Heart right ventricle (tissue), 16 donors: ENCODE data around the gene LPCAT1. TPM values are rescaled to one million over a fixed set of nuclear protein-coding genes. Genes with fewer than 3 reads are reported as not detected.

Experiments
- ATAC-seq, 8 donors: fragments of 200-7000 bp; cut with Tn5 transposase; one replicate each; pipeline ENCODE4 v1.9.1; 2020; ENCODE audit warnings: mild to moderate bottlenecking in 8 of 8, moderate library complexity in 8 of 8, moderate number of reproducible peaks in 1 of 8
- DNase-seq, 2 donors: peaks; one replicate each; pipeline ENCODE4 v3.0.0-alpha.2; 2020
- H3K27ac ChIP-seq, 10 donors: fragments of 200-600 bp; sonication (generic) in 2 of 10; one replicate each; pipeline versions ENCODE4 v1.5.0 to v1.8.0; 2020 to 2022; ENCODE audit warnings: mild to moderate bottlenecking in 3 of 10
- H3K27me3 ChIP-seq, 7 donors: fragments of 200-600 bp; one replicate each; pipeline ENCODE4 v1.8.0; 2021 to 2022; ENCODE audit warnings: mild to moderate bottlenecking in 2 of 7
- H3K36me3 ChIP-seq, 9 donors: fragments of 200-600 bp; sonication (generic) in 1 of 9; one replicate each; pipeline versions ENCODE4 v1.5.0 to v1.8.0; 2020 to 2022; ENCODE audit warnings: mild to moderate bottlenecking in 2 of 9
- H3K4me1 ChIP-seq, 9 donors: fragments of 200-600 bp; sonication (generic) in 1 of 9; one replicate each; pipeline versions ENCODE4 v1.5.0 to v1.8.0; 2020 to 2022; ENCODE audit warnings: mild to moderate bottlenecking in 4 of 9
- H3K4me3 ChIP-seq, 10 donors: fragments of 200-600 bp; sonication (generic) in 2 of 10; one replicate each; pipeline versions ENCODE4 v1.5.0 to v1.8.0; 2020 to 2022; ENCODE audit warnings: mild to moderate bottlenecking in 7 of 10, moderate library complexity in 2 of 10
- H3K9me3 ChIP-seq, 11 donors: fragments of 200-600 bp in 10 of 11; sonication (generic) in 2 of 11; one replicate each; pipeline versions ENCODE4 v1.5.0 to v1.8.0; 2013 to 2022; ENCODE audit warnings: mild to moderate bottlenecking in 2 of 11, control low read depth in 1 of 11, moderate library complexity in 1 of 11
- CTCF ChIP-seq, 9 donors: fragments of 200-600 bp; sonication (generic) in 2 of 9; IDR thresholded peaks; one replicate each; pipeline versions ENCODE4 v1.5.0 to v1.8.0; 2021 to 2022; ENCODE audit warnings: antibody characterized with exemption in 9 of 9, mild to moderate bottlenecking in 5 of 9, moderate library complexity in 1 of 9
- WGBS, 2 donors: extraction: QIAGEN DNeasy Blood & Tissue Kit; methylation state at CpG; one replicate each; pipeline ENCODE4 v1.1.7; 2013; ENCODE audit warnings: inconsistent platforms in 1 of 2; 5-methylcytosine and 5-hydroxymethylcytosine counted together
- intact Hi-C, 10 donors: fragments of 100-400 bp; cut with DNase I; formaldehyde crosslinking; loops; one replicate each; pipeline versions ENCODE4 v1.11.1 to v1.14.2; 2022
- polyA plus RNA-seq, 2 donors: library from polyadenylated mRNA; stranded (reverse); fragments of 200-250 nt; gene quantifications; one replicate each; pipeline ENCODE4 v1.2.3, GENCODE V29; 2013
- total RNA-seq, 10 donors: library from RNA; stranded (reverse); fragmentation: NEBNext Ultra II Directional in 3 of 10; extraction: Animal tissue kit (Norgen Biotek cat#: 25700) in 3 of 10; gene quantifications; one replicate each; pipeline versions ENCODE4 v1.2.1 to v1.2.4, GENCODE V29; 2021 to 2023
- donor health status: Arrhythmogenic right ventricular cardiomyopathy.
- donor health status: ischemic (EF 13 %, LVEDD 7.1; RV severe dilation, severe dysfunction).
- donor health status: healthy with polysubstance abuse.
- donor health status: DM: no; HTN: yes; CAD: no.
- donor health status: DM: no; HTN: no; CAD: no.
- donor health status: ischemic (EF 25% LVEDD 6.9; RV normal size, moderate dysfunction).
- donor health status: ischemic (EF 25% LVEDD 5.7; RV mildly dilated, moderate dysfunction).
- donor health status: healthy.
- donor health status: DM: yes; HTN: yes; CAD: no.
- donor health status: Ischemic cardiomyopathy.
- donor health status: ischemic (EF 35%, LVEDD 5.7; RV mildly dilated, moderate dysfunction).
- donor health status: nonischemic (EF 11% LVEDD 7.7; RV severe dilation, severe dysfunction).
- donor health status: DM: yes; HTN: yes; CAD: no.
- donor health status: PGD.
- donor health status: ischemic (EF 29% LVEDD 5.4; RV normal size, mild dysfunction).
- donor health status: nonischemic (EF 23%, LVEDD 6.1; RV moderate dilation, normal function).

LPCAT1 gene
- total and polyA plus RNA-seq, 12 donors: 5.6 to 25.5 (median 9.6) TPM

- Histone ChIP-seq H3K9me3 (no peaks in the 10 kb centered on the region), H3K4me1 (peaks cover 0 to 23% (median 0%) of the 10 kb centered on the region in 9 donors), H3K27me3 (no peaks in the 10 kb centered on the region), H3K4me3 (no peak overlapping the region), H3K27ac (no peak overlapping the region), H3K36me3 (peaks cover 0 to 90% (median 7%) of the 10 kb centered on the region in 9 donors)
- DNase-seq (no peak), ATAC-seq (no peak)
- intact Hi-C loops: loop anchor here in 2 of 10 donors (10.0 kb wide), 2 partner anchors 171 to 309 kb away; no protein-coding TSS in a partner anchor
- WGBS, 2 donors: 97 to 98% methylated on average over 12 of the region's 12 CpGs
- no peak for TF ChIP-seq CTCF (IDR thresholded peaks at IDR 0.05)
Measured at GRCh38 chr5:1473746-1474145, 50.0 kb downstream of the LPCAT1 start.

GRCh38 chr5:1472964-1473628, 50.7 kb downstream of the LPCAT1 start:
- Histone ChIP-seq H3K4me1 (peaks cover 0 to 17% (median 0%) of the 10 kb centered on the region in 9 donors), H3K27ac (no peak overlapping the region), H3K27me3 (no peaks in the 10 kb centered on the region), H3K36me3 (peaks cover 0 to 92% (median 7%) of the 10 kb centered on the region in 9 donors), H3K9me3 (no peaks in the 10 kb centered on the region), H3K4me3 (no peak overlapping the region)
- DNase-seq (no peak), ATAC-seq (no peak)
- 94 to 95% methylated on average over 23 of the region's 23 CpGs for WGBS, 2 donors
- intact Hi-C loops: loop anchor here in 2 of 10 donors (10.0 kb wide), 2 partner anchors 172 to 308 kb away; no protein-coding TSS in a partner anchor
- TF ChIP-seq CTCF (IDR thresholded peaks at IDR 0.05): no peak

GRCh38 chr5:1471997-1472963, 51.5 kb downstream of the LPCAT1 start:
- Histone ChIP-seq H3K4me3 (no peak overlapping the region), H3K36me3 (peaks cover 0 to 96% (median 7%) of the 10 kb centered on the region in 9 donors), H3K4me1 (peaks cover 0 to 13% (median 0%) of the 10 kb centered on the region in 9 donors), H3K27ac (no peak overlapping the region), H3K27me3 (no peaks in the 10 kb centered on the region), H3K9me3 (no peaks in the 10 kb centered on the region)
- TF ChIP-seq CTCF (IDR thresholded peaks at IDR 0.05): no peak
- DNase-seq (no peak), ATAC-seq (no peak)
- intact Hi-C loops: loop anchor here in 2 of 10 donors (10.0 kb wide), 2 partner anchors 173 to 307 kb away; no protein-coding TSS in a partner anchor
- 95 to 97% methylated on average over 27 of the region's 27 CpGs for WGBS, 2 donors

- DNase-seq: no peak
- intact Hi-C loops: loop anchor here in 2 of 10 donors (10.0 kb wide), 2 partner anchors 173 to 307 kb away; no protein-coding TSS in a partner anchor
- H3K27me3 ChIP-seq: no peaks in the 10 kb centered on the region
- H3K9me3 ChIP-seq: no peaks in the 10 kb centered on the region
- peaks cover 0 to 6% (median 0%) of the 10 kb centered on the region in 9 donors for H3K4me1 ChIP-seq
- H3K4me3 ChIP-seq: no peak overlapping the region
- WGBS, 2 donors: 90% methylated on average over 8 of the region's 8 CpGs
- no peak for TF ChIP-seq CTCF (IDR thresholded peaks at IDR 0.05)
- ATAC-seq: no peak
- H3K36me3 ChIP-seq: peaks cover 0 to 96% (median 7%) of the 10 kb centered on the region in 9 donors
- no peak overlapping the region for H3K27ac ChIP-seq
Measured at GRCh38 chr5:1471240-1471853, 52.4 kb downstream of the LPCAT1 start.
